Activated CD4-positive, alpha-beta T cell treated with anti-CD3 and anti-CD28 coated beads, Interleukin-2, Interleukin-6, amounts not matched to agents 100 ng/mL and 50 ng/mL, durations not matched to agents 16 hours and 8 hours (primary cell): Measurements from ENCODE around the gene SLC28A1.

Experiments used
- DNase-seq: peaks from one replicate; pipeline ENCODE4 v3.0.0-alpha.2; 2020

SLC28A1 gene

DNA sequence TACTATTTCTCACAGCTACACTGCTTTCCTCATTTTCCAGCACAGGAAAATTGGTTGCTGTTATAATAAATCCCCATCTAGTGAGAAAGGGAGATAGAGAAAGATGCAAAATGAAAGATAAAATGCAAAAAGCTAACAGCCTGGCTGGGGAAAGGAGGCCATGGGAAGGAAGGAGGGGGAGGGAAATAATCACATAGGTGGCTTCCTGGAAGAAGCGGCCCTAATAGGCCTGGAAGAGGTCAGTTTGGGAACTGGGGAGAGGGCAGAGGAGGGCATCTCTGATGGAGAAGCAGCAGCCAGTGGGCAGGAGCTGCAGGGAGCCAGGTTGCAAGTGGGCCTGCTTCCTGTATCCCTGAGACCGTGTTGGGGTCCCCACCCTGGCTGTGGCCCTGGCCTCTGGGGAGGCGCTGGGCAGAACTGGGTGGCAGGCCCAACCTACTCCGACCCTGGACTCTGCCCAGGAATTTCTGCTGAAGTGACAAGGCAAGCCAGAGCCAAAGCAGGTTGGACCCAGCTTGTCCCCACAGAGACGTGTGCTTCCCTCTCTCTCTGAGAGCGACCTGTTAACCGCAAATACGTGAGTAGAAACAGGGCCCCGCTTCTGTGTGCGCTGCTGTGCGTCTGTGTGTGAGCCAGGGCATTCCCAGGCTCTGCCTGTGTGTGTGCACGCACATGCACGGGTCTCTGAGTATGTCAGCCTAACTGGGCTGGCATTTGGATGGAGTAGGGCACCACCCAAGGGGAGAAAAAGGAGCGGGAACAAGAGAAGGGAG, 1.9 kb downstream of the SLC28A1 start:
- DNase-seq = no peak

DNA sequence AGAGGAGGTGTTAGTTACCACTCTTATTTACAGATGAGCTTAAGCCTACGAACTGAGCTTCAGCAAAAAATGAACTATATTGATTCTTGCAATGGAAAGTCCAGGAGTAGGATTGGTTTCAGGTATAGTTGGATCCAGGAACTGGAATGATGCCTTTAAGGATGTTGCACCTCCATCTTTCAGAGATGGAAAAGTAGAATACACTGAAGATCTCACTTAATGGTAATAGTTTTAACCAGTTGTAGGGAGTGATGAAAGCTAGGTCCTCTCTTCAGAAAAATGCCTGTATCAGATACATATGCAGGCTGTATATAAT, 2.5 kb downstream of the SLC28A1 start:
- no peak for DNase-seq

DNA sequence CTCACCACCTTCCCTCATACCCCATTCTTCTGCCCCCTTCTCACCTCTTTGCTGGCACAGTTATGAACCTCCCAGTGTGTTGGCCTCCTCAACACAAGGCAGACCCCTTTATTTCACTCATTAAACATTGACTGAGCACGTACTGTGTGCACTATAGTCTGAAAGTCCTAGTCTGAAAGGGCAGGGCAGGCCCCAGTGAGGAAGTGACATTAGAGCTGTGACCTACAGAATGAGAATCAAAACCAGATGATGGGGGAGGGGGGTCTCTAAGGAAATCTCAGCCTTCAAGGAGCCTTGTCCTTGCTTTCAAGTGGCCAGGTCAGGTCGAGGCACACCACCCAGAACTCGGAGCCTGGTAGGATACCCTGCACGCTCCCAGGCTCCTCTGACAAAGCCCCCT, 3.5 kb downstream of the SLC28A1 start:
- no peak for DNase-seq

DNA sequence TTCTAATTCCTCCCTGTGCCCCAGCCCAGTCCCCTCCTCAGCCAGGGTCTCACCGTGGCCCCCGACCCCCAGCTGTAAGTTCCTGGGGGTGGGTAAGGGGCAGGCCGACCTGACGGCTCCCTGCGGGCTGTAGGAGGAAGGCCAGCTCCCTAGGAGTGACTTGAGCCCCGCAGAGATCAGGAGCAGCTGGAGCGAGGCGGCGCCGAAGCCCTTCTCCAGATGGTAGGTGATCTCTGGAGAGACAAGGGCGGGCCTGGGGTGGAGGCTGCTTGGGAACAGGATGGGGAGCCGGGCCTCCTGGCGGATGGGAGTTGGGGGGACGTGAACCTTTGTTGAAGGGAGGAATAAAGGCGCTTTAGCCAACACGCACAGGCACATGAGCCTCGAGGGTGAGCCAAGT, 4.2 kb downstream of the SLC28A1 start:
- no peak for DNase-seq

DNA sequence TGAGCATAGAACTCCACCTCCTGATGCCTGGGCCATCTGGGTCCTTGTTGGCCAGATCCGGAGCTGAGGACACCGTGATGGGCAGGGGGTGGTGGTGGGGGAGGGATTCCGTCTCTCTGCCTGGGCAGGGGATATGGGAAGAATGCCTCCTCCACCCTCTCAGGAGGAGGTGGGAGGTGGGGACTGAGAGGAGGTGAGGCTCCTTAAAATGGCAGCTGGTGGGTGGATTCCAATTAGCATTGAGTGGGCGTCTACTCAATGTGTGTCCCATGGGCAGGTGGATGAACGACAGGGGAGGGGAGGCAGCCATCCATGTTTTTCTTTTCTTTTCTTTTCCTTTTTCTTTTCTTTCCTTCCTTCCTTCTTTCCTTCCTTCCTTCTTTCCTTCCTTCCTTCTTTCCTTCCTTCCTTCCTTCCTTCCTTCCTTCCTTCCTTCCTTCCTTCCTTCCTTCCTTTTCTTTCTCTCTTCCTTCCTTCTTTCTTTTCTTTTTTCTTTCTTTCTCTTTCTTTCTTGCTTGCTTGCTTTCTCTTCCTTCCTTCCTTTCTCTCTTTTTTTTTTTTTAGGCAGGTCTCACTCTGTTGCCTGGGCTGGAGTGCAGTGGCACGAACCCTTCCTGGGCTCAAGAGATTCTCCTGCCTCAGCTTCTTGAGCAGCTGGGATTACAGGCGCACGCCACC, 5.0 kb downstream of the SLC28A1 start:
- no peak for DNase-seq

DNA sequence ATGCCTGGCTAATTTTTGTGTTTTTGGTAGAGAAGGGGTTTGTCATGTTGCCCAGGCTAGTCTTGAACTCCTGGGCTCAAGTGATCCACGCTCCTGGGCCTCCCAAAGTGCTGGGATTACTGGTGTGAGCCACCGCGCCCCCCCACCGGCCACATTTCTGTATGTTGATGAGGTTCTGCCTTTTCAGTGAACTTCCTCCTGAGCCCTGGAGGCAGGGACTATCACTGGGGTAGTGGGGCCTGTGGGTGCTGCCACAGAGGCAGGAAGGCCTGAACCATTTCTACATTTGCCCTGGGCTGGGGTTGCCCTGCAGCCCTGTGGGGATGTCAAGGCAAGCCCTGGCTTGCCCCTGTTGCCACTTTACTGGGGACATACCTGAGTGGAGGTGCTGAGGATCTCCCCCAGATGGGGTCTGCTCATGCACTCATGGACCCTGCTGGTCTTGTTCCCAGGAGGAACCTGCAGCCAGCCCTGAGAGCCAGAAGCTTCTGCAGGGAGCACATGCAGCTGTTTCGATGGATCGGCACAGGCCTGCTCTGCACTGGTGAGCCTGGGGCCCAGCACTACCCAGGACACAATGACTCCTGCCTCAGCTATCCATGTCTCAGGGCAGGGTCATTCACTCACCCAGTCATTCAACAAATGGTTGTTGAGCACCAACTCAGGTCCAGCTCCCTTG, 5.7 kb downstream of the SLC28A1 start:
- DNase-seq = no peak

DNA sequence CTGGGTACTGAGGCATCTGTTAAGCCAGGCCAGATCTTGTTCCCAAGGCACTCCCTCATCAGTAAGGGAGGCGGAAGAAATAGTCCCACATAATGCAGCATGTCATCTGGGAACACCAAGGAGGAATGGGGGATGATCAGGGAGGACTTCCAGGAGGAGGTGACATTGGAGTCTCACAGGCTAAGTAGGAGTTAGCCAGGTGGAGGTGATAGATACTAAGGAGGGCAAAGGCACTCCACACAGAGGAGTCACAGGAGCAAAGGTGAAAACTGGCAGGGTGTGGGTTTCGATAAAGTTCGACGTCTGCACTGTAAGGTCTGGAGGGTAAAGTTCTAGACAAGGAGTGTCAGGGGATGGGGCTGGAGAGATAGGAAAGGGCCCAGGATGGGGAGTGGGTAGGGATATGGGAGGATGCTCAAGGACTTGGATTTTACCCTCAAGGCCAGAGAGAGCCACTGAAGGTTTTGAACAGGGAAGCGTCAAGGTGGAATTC, 6.3 kb downstream of the SLC28A1 start:
- DNase-seq = no peak

DNA sequence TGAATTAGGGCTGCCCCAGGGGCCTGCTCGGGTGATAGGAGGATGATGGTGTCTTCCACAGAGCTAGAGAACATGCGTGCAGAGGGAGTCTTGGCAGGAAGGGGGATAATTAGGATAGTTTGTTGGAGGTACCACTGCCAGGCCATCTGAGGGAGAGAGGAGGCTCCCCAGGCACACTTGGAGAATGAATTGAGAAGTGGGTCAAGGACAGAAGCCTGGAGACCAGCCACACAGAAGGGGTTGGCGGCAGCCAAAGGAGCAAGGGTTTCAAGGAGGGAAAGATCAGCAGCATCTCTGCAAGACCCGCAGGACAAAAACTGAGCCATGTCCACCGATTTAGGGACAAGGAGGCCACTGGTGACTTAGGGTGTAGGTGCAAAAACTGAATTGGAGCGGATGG, 6.9 kb downstream of the SLC28A1 start:
- no peak for DNase-seq

DNA sequence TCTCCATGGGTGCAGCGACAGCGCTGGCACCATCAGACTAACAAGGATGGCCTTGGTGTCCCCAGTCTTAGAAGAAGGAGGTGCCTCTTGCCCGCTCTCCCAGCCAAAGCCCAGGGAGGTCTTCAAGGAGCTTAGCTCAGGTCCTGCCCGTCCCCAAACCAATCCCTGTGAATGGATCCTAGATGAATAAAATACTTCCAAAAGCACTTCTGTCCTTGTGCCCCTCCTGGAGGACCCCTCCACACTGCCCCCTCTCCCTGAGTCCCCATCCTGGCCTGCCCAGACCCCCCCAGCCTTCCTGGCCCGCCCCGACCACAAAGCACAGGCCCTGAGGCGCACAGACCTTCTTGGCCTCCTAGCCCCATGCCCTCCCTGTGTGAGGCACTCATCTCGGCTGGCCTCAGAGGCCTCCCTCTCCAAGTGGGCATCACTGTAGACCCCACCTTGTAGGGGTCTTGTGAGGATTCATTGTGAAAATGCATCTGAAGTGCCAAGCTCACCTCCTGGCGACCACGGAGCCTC, 8.4 kb downstream of the SLC28A1 start:
- DNase-seq = no peak

DNA sequence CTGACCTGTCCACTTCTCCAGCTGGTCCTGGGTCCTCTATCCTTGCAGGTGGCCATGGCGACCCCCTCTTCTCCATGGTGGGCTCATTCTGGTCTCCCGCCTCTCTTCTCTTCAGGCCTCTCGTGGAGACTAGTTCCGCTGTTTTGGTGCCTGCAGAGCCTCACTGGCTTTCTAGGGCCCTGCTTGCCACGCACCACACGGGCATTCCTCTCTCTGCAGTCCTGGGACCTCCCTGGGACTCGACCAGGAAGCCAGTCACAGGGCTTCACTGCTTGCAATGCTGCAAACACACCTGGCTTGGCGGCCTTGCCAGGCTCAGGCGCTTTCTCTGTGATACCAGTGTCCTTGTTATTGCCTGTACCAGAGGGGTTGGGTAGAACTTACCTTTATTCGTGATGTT, 9.1 kb downstream of the SLC28A1 start:
- DNase-seq = no peak

DNA sequence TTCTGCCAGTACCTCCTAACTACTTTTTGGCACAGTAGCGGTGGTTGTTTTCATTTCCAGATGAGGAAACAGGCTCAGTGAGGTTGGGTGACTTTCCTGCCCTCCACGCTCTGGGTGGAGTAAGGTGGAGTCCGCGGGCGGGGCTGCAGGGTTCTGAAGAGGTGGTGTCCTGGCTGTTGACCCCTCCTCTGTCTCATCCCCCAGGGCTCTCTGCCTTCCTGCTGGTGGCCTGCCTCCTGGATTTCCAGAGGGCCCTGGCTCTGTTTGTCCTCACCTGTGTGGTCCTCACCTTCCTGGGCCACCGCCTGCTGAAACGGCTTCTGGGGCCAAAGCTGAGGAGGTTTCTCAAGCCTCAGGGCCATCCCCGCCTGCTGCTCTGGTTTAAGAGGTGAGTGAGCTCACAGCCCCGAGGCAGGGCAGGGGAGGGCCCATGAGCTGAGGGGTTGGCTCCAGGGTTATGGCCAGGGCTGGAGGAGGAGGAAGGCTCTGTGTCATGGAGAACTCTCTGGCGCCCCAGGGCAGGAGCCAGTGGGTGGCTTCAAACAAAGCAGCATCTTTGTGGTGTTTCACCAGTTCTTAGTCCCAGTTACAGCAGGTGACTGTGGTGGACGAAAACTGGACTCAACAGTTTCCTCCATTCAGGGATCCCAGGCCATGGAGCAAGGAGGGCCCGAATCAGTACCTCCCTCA, 10.4 kb downstream of the SLC28A1 start:
- DNase-seq = no peak

DNA sequence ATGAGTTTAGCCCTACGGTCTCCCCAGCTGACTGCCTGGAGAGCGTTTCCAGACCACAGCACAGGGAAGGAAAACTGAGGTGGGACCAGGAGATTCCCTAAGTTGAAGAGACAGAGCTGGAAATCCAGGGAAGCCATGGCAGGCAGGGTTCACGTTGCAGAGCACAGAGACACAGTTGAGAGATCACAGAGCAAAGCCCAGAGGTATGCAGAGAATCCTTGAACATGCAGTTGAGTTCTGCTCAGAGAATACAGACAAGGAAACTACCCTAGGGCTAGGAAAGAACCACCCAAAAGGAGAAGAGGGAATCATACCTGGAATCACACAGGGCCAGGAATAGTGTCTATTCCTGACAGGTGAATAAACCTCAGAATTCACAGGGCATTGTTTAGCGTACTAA, 14.3 kb downstream of the SLC28A1 start:
- no peak for DNase-seq

DNA sequence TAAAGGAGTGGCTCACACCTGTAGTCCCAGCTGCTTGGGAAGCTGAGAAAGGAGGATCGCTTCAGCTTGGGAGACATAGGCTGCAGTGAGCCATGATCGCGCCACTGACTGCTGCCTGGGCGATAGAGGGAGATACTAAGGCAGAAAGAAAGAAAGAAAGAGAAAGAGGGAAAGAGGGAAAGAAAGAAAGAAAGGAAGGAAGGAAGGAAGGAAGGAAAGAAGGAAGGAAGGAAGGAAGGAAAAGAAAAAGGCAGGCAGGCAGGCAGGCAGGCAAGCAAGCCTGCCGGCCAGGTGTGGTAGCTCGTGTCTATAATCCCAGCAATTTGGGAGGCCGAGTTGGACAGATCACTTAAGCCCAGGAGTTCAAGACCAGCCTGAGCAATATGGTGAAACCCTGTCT, 15.3 kb downstream of the SLC28A1 start:
- DNase-seq = no peak

DNA sequence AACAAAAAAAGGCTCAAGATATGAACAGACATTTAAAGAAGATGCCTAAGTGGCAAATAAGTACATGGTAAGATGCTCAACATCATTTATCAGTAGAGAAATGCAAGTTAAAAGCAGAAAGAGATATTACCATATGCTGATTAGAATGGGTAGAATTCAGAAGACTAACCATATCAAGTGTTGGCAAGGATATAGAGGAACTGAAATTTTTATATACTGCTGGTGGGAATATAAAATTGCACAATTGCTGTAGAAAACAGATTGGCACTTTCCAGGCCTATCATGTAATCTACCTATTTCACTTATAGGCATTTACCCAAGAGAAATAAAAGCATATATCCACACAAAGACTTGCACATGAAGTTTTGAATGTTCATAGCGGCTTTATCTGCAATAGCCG, 17.1 kb downstream of the SLC28A1 start:
- no peak for DNase-seq

DNA sequence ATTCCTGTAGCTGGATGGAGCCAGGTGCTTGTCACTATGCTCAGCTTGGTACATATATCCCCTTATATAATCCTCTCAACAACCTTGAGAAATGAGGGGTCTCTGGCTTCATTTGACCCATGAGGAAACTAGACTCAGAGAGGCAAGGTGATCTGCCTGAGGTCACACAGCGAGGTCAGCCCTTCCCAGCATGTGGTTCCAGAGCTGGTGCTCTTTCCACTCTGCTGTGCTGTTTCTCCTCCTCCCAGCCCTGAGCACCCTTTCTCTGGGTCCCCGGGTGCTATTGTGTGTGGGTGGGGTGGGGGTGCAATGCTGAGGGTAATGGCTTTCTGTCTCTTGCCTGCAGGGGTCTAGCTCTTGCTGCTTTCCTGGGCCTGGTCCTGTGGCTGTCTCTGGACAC, 19.3 kb downstream of the SLC28A1 start:
- no peak for DNase-seq

DNA sequence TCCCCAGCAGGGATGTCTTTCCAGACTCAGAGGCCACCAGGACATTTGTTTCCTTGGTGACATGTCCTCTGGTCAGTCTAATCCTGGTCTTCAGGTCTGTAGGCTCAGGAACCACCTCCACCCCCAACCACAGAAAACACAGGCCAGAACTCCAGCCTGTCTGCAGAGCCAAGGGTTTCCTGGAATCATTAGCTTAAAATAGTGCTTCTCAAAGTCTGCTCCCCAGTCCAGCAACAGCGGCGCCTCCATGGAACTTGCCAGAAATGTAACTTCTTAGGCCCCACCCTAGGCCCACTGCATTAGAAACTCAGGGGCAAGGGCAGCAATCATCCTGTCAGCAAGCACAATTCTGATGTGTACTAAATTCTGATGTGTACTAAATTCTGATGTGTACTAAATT, 20.0 kb downstream of the SLC28A1 start:
- no peak for DNase-seq

DNA sequence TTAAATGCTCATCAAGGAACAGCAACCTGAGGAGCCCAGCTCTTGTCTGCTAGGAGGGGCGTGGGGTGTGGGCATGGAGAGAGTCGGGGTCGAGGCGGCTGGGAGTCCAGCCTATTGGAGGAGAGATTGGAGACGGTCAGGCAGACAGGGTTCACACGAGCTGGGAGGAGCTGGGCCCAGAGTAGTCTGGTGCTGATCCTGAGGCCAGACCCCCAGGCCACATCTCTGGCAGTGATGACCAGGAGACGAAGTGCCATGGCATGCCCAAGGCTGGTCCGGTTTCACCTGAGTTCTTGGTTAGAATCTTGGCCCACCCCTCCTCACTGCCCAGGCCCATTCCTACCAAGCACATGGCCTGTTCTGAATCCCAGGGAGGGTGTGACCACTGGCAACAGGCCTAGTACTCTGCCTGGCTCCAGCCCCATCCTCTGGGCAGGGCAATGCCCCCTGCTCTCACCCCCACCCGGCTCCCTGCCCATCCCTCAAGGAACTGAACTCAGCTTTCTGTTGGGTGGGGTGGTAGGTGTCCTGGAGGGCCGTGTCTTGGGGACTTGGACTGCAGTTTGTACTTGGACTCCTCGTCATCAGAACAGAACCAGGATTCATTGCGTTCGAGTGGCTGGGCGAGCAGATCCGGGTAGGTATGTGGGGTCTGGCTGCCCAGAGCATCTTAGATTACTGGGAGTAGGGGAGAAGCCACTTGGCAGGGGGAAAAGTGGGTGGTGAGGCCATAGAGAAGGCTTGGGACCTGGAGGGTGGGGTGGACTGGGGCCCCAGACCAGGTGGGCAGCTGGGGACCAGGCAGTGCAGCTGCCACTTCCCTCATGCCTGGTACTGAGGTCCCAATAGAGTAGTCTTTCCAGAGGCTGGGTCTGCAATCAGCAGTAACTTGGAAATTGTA, 20.8 kb downstream of the SLC28A1 start:
- DNase-seq = no peak

DNA sequence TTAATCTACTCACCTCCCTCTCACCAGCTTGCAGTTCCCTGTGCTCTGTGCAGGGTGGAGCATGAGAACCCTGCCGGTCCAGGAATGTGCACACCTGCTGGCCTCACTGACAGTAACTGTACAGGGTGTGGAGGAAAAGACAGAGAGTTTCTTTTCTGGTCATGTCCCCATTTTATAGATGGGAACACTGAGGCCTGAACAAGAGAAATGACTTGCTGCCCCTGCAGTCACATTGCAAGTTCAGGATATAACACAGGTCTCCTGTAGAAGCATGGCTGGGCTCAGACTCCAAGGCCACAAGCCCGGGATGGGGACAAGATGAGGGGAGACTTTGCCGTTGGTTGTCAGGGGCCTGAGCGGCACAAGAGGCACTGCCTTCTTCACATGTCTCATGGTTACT, 23.3 kb downstream of the SLC28A1 start:
- DNase-seq = no peak

DNA sequence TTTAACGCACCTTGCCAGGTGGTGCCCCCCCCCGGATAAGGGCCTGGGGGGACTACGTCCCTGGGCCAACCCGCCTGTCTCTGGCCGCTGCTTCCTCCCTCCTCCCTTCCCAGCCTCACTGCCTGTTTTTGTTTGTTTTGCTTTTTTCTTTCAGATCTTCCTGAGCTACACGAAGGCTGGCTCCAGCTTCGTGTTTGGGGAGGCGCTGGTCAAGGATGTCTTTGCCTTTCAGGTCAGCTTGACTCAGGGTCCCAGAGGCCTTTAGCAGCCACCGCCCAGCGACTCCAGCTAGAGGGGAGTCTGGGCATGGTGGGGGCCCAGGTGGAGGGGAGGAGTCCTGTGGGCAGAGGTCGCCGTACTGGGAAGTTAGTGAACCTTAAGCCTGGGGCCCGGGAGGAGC, 24.1 kb downstream of the SLC28A1 start:
- no peak for DNase-seq

DNA sequence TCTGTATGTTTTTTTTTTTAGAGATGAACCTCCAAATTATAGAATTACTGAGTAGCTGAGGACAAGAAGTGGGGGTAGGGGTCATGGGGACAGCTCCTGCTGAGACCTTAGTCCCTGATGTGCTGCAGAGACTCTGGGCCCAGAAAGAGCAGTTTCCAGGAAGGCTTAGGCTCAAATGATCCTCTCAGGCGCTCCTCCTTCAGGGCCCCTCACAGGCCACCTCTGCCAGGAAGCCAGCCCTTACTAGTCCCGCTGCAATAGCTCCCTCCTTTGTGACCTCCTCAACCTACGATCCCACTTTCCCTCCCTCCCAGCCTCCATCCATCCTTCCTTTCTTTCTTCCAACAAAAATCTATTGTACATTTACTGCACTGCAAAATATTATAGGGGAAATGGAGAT, 24.6 kb downstream of the SLC28A1 start:
- DNase-seq = no peak

DNA sequence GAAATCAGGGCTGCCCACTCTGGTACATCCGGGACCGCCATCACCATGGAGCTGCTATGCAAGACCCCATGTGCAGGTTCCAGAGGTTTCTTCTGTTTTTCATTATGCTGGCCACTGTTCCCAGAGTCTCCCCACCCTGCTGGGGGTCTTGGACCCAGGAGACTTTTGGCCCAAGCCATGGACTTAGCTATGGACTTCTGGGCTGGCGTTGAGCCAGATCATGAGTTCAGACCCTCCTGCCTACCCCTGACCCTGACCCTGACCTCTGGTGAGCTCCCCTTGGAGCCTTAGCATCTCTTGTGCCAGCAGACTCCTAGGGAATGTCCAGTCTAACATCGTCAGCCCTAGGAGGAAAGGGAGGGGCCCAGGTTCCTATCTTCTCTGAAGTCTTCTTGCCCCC, 25.3 kb downstream of the SLC28A1 start:
- DNase-seq = no peak

DNA sequence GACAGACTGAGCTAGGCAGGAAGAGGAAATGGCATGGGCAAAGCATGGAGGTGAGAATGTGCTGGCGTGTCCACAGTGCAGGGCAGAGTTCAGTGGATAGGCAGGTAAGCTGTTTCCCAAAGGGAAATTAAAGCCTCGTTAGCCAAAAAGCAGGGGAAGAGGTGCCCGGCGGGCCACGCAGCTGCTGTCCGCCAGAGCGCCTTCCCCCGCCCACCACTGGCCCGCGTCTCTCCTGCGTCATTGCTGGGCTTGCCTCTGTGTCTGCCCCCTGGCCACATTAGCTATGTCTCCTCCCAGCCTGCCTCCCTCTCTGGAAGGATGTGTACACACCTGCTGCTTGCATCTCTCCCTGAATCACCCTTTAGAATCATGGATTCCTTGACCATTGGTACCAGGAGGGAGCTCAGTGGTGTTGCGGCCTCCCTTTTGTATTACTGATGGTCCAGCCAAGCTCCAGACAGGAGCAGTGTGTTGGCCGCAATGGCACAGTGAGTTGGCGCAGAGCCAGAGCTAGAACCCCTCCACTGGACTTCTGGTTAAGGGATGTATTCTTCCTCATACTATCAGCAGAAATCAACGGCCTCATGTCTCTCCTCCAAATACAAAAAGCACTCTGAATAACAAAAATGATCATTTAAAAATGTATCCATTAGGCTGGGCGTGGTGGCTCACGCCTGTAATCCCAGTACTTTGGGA, 26.6 kb downstream of the SLC28A1 start:
- DNase-seq = no peak
